B cell (primary cell): ENCODE results near the gene XRCC3. TPM values are rescaled to one million over a fixed set of nuclear protein-coding genes. Genes with fewer than 3 reads are reported as not detected.

ENCODE experiments used
- ATAC-seq: fragments of 200-7000 bp; cut with Tn5 transposase; one replicate; pipeline ENCODE4 v1.10.0; 2021; ENCODE audit warnings: low read depth, mild to moderate bottlenecking, moderate number of reproducible peaks, moderate library complexity
- CTCF ChIA-PET: fragments of 350-600 bp; sonication (Branson Sonifier 250); formaldehyde crosslinking; loops from one replicate; lab custom pipeline; 2021; ENCODE audit warnings: antibody characterized with exemption, inconsistent platforms; lab: Charles Lee
- POLR2A ChIA-PET: fragments of 350-600 bp; sonication (Branson Sonifier 250); formaldehyde crosslinking; loops from one replicate; lab custom pipeline; 2021; ENCODE audit warnings: antibody characterized with exemption; lab: Charles Lee
- DNase-seq: peaks from one replicate; pipeline ENCODE4 v3.0.0; 2013
- H2AFZ ChIP-seq: 2 replicates; pipeline ENCODE4 v1.6.1; 2012; ENCODE audit warnings: mild to moderate bottlenecking, low read depth, low read length; ENCODE audit not compliant: insufficient read depth, poor library complexity, severe bottlenecking
- H3K27ac ChIP-seq, 2 donors: 1 replicate in 1 of 2; 2 replicates in 1 of 2; pipeline ENCODE4 v1.5.1; 2012 to 2013; ENCODE audit warnings: low read length in 2 of 2, mild to moderate bottlenecking in 2 of 2, moderate library complexity in 1 of 2
- H3K27me3 ChIP-seq, 4 experiments: fragments of 200-600 bp in 1 of 4; sonication (generic) in 1 of 4; replicated peaks in 1 of 4; 1 replicate in 2 of 4; 2 replicates in 2 of 4; pipeline versions ENCODE4 v1.6.1 to v1.7.0; 2013 to 2016; ENCODE audit warnings: low read length in 3 of 4, mild to moderate bottlenecking in 2 of 4, mixed read lengths in 1 of 4, moderate library complexity in 1 of 4; ENCODE audit not compliant: insufficient read depth in 4 of 4, control insufficient read depth in 3 of 4; ENCODE audit errors: control extremely low read depth in 1 of 4
- H3K36me3 ChIP-seq, 2 experiments: replicated peaks in 1 of 2; 1 replicate in 1 of 2; 2 replicates in 1 of 2; pipeline versions ENCODE4 v1.6.1 to v1.7.1; 2013; ENCODE audit warnings: low read length in 1 of 2; ENCODE audit not compliant: insufficient read depth in 2 of 2, control insufficient read depth in 1 of 2; ENCODE audit errors: control extremely low read depth in 1 of 2, extremely low read depth in 1 of 2
- H3K4me1 ChIP-seq, 2 donors: fragments of 200-600 bp in 1 of 2; sonication (generic) in 1 of 2; 1 replicate in 1 of 2; 2 replicates in 1 of 2; pipeline versions ENCODE4 v1.5.1 to v1.6.1; 2013 to 2017; ENCODE audit warnings: low read length in 2 of 2; ENCODE audit not compliant: control insufficient read depth in 2 of 2, insufficient read depth in 2 of 2
- H3K4me2 ChIP-seq: replicated peaks from 2 replicates; pipeline ENCODE3; 2012; ENCODE audit warnings: mild to moderate bottlenecking, low read depth, low read length; ENCODE audit not compliant: poor library complexity, severe bottlenecking
- H3K4me3 ChIP-seq, 5 experiments: fragments of 200-600 bp in 1 of 5; sonication (generic) in 1 of 5; 1 replicate in 3 of 5; 2 replicates in 2 of 5; pipeline versions ENCODE4 v1.5.1 to v1.7.0; 2011 to 2016; ENCODE audit warnings: low read length in 4 of 5, mild to moderate bottlenecking in 4 of 5, low read depth in 2 of 5, control low read depth in 1 of 5, moderate library complexity in 1 of 5; ENCODE audit not compliant: insufficient read depth in 1 of 5; ENCODE audit errors: control extremely low read depth in 1 of 5, extremely low read depth in 1 of 5
- H3K79me2 ChIP-seq: fragments of 200-600 bp; sonication (generic); one replicate; pipeline ENCODE4 v1.6.0; 2016; ENCODE audit warnings: low read length; ENCODE audit not compliant: control insufficient read depth, insufficient read depth
- H3K9ac ChIP-seq: fragments of 200-600 bp; sonication (generic); 2 replicates; pipeline ENCODE4 v1.6.1; 2017; ENCODE audit warnings: mild to moderate bottlenecking, low read length, moderate library complexity
- H3K9me3 ChIP-seq, 3 donors: one replicate each; pipeline versions ENCODE4 v1.6.1 to v1.7.1; 2013; ENCODE audit warnings: low read length in 2 of 3; ENCODE audit not compliant: control insufficient read depth in 2 of 3, insufficient read depth in 1 of 3; ENCODE audit errors: control extremely low read depth in 1 of 3
- H4K20me1 ChIP-seq: 2 replicates; pipeline ENCODE4 v1.6.0; 2012; ENCODE audit warnings: mild to moderate bottlenecking, low read length; ENCODE audit not compliant: insufficient read depth, control insufficient read depth, poor library complexity, severe bottlenecking
- H3K27ac Mint-ChIP-seq: one replicate; pipeline ENCODE4 v1.8.0; 2021; ENCODE audit warnings: mixed read lengths
- H3K27me3 Mint-ChIP-seq: one replicate; pipeline ENCODE4 v1.8.0; 2021; ENCODE audit warnings: mixed read lengths
- H3K4me1 Mint-ChIP-seq: one replicate; pipeline ENCODE4 v1.8.0; 2021; ENCODE audit warnings: mixed read lengths
- H3K4me3 Mint-ChIP-seq: one replicate; pipeline ENCODE4 v1.8.0; 2021; ENCODE audit warnings: mixed read lengths
- H3K9me3 Mint-ChIP-seq: one replicate; pipeline ENCODE4 v1.8.0; 2022; ENCODE audit warnings: mixed read lengths; ENCODE audit not compliant: insufficient read depth
- CTCF ChIP-seq: fragments of 200-600 bp; IDR thresholded peaks from one replicate; pipeline ENCODE4 v1.8.0; 2022; ENCODE audit warnings: antibody characterized with exemption, mild to moderate bottlenecking
- EZH2 ChIP-seq: IDR thresholded peaks from 2 replicates; pipeline ENCODE4 v1.6.1; 2012; ENCODE audit warnings: borderline replicate concordance, low read depth, mild to moderate bottlenecking, moderate library complexity, low read length; ENCODE audit not compliant: insufficient read depth, poor library complexity, severe bottlenecking
- whole genome bisulfite sequencing: methylation state at CpG from one replicate; pipeline ENCODE4 v1.1.5; 2013; ENCODE audit warnings: missing lambda C conversion rate; ENCODE audit not compliant: insufficient coverage; 5-methylcytosine and 5-hydroxymethylcytosine counted together
- intact Hi-C: fragments of 100-400 bp; cut with micrococcal nuclease; formaldehyde crosslinking; loops from one replicate; pipeline ENCODE4 v1.10.0; 2022
- polyA plus RNA-seq: library from polyadenylated mRNA; depleted of rRNA; stranded (reverse); fragments of >200 nt; gene quantifications from 2 replicates; pipeline ENCODE4 v1.2.3, GENCODE V29; 2012
- total RNA-seq, 2 donors: library from RNA; stranded (reverse); fragments of 120-200 nt in 1 of 2; gene quantifications; 1 replicate in 1 of 2; 2 replicates in 1 of 2; pipeline versions ENCODE4 v1.2.3 to v1.2.4, GENCODE V29; 2013 to 2022

Gene XRCC3
- total and polyA plus RNA-seq, 2 donors (not counting 1 experiment from before 2014, with no cell fraction given) = 18.0 to 19.7 TPM

- no peaks in the 10 kb centered on the region for H3K9me3 Mint-ChIP-seq
- CTCF ChIA-PET = no interaction called here
- POLR2A ChIA-PET = no interaction called here
- no peaks in the 10 kb centered on the region for H3K27me3 Mint-ChIP-seq
- H3K4me3 Mint-ChIP-seq = no peak overlapping the region
- ATAC-seq = no peak
- peaks cover 4% of the 10 kb centered on the region for H3K4me1 Mint-ChIP-seq
- intact Hi-C loops = no loop called here
- H3K27me3 ChIP-seq = no peaks in the 10 kb centered on the region
- no peak for DNase-seq
- H3K79me2 ChIP-seq = peaks cover 10% of the 10 kb centered on the region
- H3K4me3 ChIP-seq = no peak overlapping the region
- H3K27ac ChIP-seq = no peak overlapping the region
- TF ChIP-seq EZH2 = no peak
- TF ChIP-seq CTCF = no peak
- no peaks in the 10 kb centered on the region for H3K4me1 ChIP-seq
- 83% methylated on average over 18 of the region's 20 CpGs for WGBS
- H3K27ac Mint-ChIP-seq = no peak overlapping the region
- no peak overlapping the region for H3K9ac ChIP-seq
- peaks cover 19% of the 10 kb centered on the region for H4K20me1 ChIP-seq
- peaks cover 0 to 5% of the 10 kb centered on the region in 2 experiments for H3K36me3 ChIP-seq
- no peak overlapping the region for H3K4me2 ChIP-seq
- H2AFZ ChIP-seq = no peak overlapping the region
- H3K9me3 ChIP-seq = no peaks in the 10 kb centered on the region
Measured at GRCh38 chr14:103724116-103724515, 8.9 kb upstream of the XRCC3 start.

GRCh38 chr14:103723748-103724081 is 8.5 kb upstream of the XRCC3 start:
- Mint-ChIP-seq H3K27me3 (no peaks in the 10 kb centered on the region), H3K4me3 (no peak overlapping the region), H3K27ac (no peak overlapping the region), H3K9me3 (no peaks in the 10 kb centered on the region), H3K4me1 (peaks cover 5% of the 10 kb centered on the region)
- H3K4me1 ChIP-seq = peaks cover 0 to 2% of the 10 kb centered on the region in 2 donors
- no peaks in the 10 kb centered on the region for H3K27me3 ChIP-seq
- H4K20me1 ChIP-seq = peaks cover 23% of the 10 kb centered on the region
- peaks cover 13% of the 10 kb centered on the region for H3K79me2 ChIP-seq
- H3K9ac ChIP-seq = no peak overlapping the region
- DNase-seq (no peak), ATAC-seq (no peak)
- 94% methylated on average over 6 of the region's 7 CpGs for WGBS
- H3K4me2 ChIP-seq = no peak overlapping the region
- no peak overlapping the region for H3K4me3 ChIP-seq
- intact Hi-C loops = no loop called here
- no peak overlapping the region for H3K27ac ChIP-seq
- TF ChIP-seq CTCF (no peak), EZH2 (no peak)
- ChIA-PET POLR2A (no interaction called here), CTCF (interaction anchor here (1.1 kb wide), 1 partner anchor 14 kb away, joined by 3 read pairs; no protein-coding TSS in a partner anchor)
- peaks cover 0 to under 1% of the 10 kb centered on the region in 2 experiments for H3K36me3 ChIP-seq
- no peaks in the 10 kb centered on the region for H3K9me3 ChIP-seq
- H2AFZ ChIP-seq = no peak overlapping the region
